ENCODE data around the gene SYK. TPM values are rescaled to one million over a fixed set of nuclear protein-coding genes. Genes with fewer than 3 reads are reported as not detected.
"Not testable (repeated sequence)": the region's sequence is repeated elsewhere in the genome, so short reads cannot be mapped to it uniquely, and the experiment has no call there.

The SYK gene
- total and polyA plus RNA-seq, 3 experiments from 2014 or later: 0.55 to 0.73 (median 0.56) TPM

- POLR2A ChIA-PET: not testable (repeated sequence)
Measured at GRCh38 chr9:90821236-90821635, 19.6 kb downstream of the SYK start.

GRCh38 chr9:90821697-90822096 is 20.1 kb downstream of the SYK start:
- Mint-ChIP-seq H3K4me1 (no peaks in the 10 kb centered on the region), H3K4me3 (no peak overlapping the region), H3K27me3 (peaks cover 3 to 30% of the 10 kb centered on the region in 2 donors), H3K27ac (no peak overlapping the region), H3K9me3 (peaks cover 0 to 4% (median 0%) of the 10 kb centered on the region in 5 donors), H3K36me3 (no peaks in the 10 kb centered on the region)
- no peaks in the 10 kb centered on the region for H3K27me3 ChIP-seq (ENCODE audit: insufficient read depth, low read length, poor library complexity, severe bottlenecking)
- DNase-seq: no peak
- H3K36me3 ChIP-seq (ENCODE audit: insufficient read depth, low read length): no peaks in the 10 kb centered on the region
- ChIA-PET CTCF (no interaction called here), POLR2A (no interaction called here)
- H3K4me3 ChIP-seq (ENCODE audit: low read length): no peak overlapping the region
- no peaks in the 10 kb centered on the region for H3K4me1 ChIP-seq (ENCODE audit: insufficient read depth, low read length)
- H3K9me3 ChIP-seq (ENCODE audit: low read length): no peaks in the 10 kb centered on the region
- no peak overlapping the region for H3K27ac ChIP-seq (ENCODE audit: low read depth, low read length)

More at GRCh38 chr9:90821236-90821635, 19.6 kb downstream of the SYK start:
- H3K9me3 ChIP-seq (ENCODE audit: low read length); H3K27ac Mint-ChIP-seq; DNase-seq; CTCF ChIA-PET; H3K4me3 Mint-ChIP-seq; H3K36me3 Mint-ChIP-seq; H3K27me3 ChIP-seq (ENCODE audit: insufficient read depth, low read length, poor library complexity, severe bottlenecking); H3K4me3 ChIP-seq (ENCODE audit: low read length); H3K27ac ChIP-seq (ENCODE audit: low read depth, low read length); H3K36me3 ChIP-seq (ENCODE audit: insufficient read depth, low read length); H3K4me1 Mint-ChIP-seq; H3K9me3 Mint-ChIP-seq; H3K4me1 ChIP-seq (ENCODE audit: insufficient read depth, low read length): not testable (repeated sequence)
- H3K27me3 Mint-ChIP-seq: peaks cover 3 to 27% of the 10 kb centered on the region in 2 donors

- Histone ChIP-seq H3K4me3 (ENCODE audit: low read length) (no peak overlapping the region), H3K27ac (ENCODE audit: low read depth, low read length) (no peak overlapping the region), H3K9me3 (ENCODE audit: low read length) (no peaks in the 10 kb centered on the region), H3K27me3 (ENCODE audit: insufficient read depth, low read length, poor library complexity, severe bottlenecking) (no peaks in the 10 kb centered on the region), H3K4me1 (ENCODE audit: insufficient read depth, low read length) (no peaks in the 10 kb centered on the region), H3K36me3 (ENCODE audit: insufficient read depth, low read length) (no peaks in the 10 kb centered on the region)
- ChIA-PET CTCF (no interaction called here), POLR2A (no interaction called here)
- no peaks in the 10 kb centered on the region for H3K9me3 Mint-ChIP-seq
- DNase-seq: no peak
- no peaks in the 10 kb centered on the region for H3K4me1 Mint-ChIP-seq
- H3K4me3 Mint-ChIP-seq: no peak overlapping the region
- H3K27ac Mint-ChIP-seq: no peak overlapping the region
- H3K36me3 Mint-ChIP-seq: no peaks in the 10 kb centered on the region
- H3K27me3 Mint-ChIP-seq: peaks cover 2 to 37% of the 10 kb centered on the region in 2 donors
Measured at GRCh38 chr9:90822866-90823265, 21.2 kb downstream of the SYK start.

- no peak overlapping the region for H3K27ac ChIP-seq (ENCODE audit: low read depth, low read length)
- H3K9me3 ChIP-seq (ENCODE audit: low read length): no peaks in the 10 kb centered on the region
- H3K36me3 ChIP-seq (ENCODE audit: insufficient read depth, low read length): no peaks in the 10 kb centered on the region
- no peak overlapping the region for H3K4me3 ChIP-seq (ENCODE audit: low read length)
- Mint-ChIP-seq H3K4me1 (no peaks in the 10 kb centered on the region), H3K27ac (no peak overlapping the region), H3K27me3 (peaks cover 4 to 52% of the 10 kb centered on the region in 2 donors), H3K9me3 (no peaks in the 10 kb centered on the region), H3K4me3 (no peak overlapping the region), H3K36me3 (no peaks in the 10 kb centered on the region)
- POLR2A ChIA-PET: no interaction called here
- no peaks in the 10 kb centered on the region for H3K4me1 ChIP-seq (ENCODE audit: insufficient read depth, low read length)
- CTCF ChIA-PET: interaction anchor here (1.3 kb wide), 1 partner anchor 9 kb away, joined by 3 read pairs; no protein-coding TSS in a partner anchor
- H3K27me3 ChIP-seq (ENCODE audit: insufficient read depth, low read length, poor library complexity, severe bottlenecking): no peaks in the 10 kb centered on the region
- no peak for DNase-seq
Measured at GRCh38 chr9:90825586-90825985, 24.0 kb downstream of the SYK start.

- Mint-ChIP-seq H3K4me1 (no peaks in the 10 kb centered on the region), H3K4me3 (no peak overlapping the region), H3K9me3 (no peaks in the 10 kb centered on the region), H3K27ac (no peak overlapping the region), H3K36me3 (no peaks in the 10 kb centered on the region), H3K27me3 (peaks cover 7 to 51% of the 10 kb centered on the region in 2 donors)
- CTCF ChIA-PET: interaction anchor here (1.3 kb wide), 1 partner anchor 8 kb away, joined by 3 read pairs; no protein-coding TSS in a partner anchor
- no peak overlapping the region for H3K27ac ChIP-seq (ENCODE audit: low read depth, low read length)
- POLR2A ChIA-PET: no interaction called here
- H3K36me3 ChIP-seq (ENCODE audit: insufficient read depth, low read length): no peaks in the 10 kb centered on the region
- H3K4me3 ChIP-seq (ENCODE audit: low read length): no peak overlapping the region
- H3K27me3 ChIP-seq (ENCODE audit: insufficient read depth, low read length, poor library complexity, severe bottlenecking): no peaks in the 10 kb centered on the region
- no peaks in the 10 kb centered on the region for H3K4me1 ChIP-seq (ENCODE audit: insufficient read depth, low read length)
- DNase-seq: no peak
- no peaks in the 10 kb centered on the region for H3K9me3 ChIP-seq (ENCODE audit: low read length)
Measured at GRCh38 chr9:90826326-90827020, 24.9 kb downstream of the SYK start.

- Histone ChIP-seq H3K27me3 (ENCODE audit: insufficient read depth, low read length, poor library complexity, severe bottlenecking) (no peaks in the 10 kb centered on the region), H3K36me3 (ENCODE audit: insufficient read depth, low read length) (no peaks in the 10 kb centered on the region), H3K4me3 (ENCODE audit: low read length) (no peak overlapping the region), H3K4me1 (ENCODE audit: insufficient read depth, low read length) (no peaks in the 10 kb centered on the region), H3K9me3 (ENCODE audit: low read length) (no peaks in the 10 kb centered on the region), H3K27ac (ENCODE audit: low read depth, low read length) (no peak overlapping the region)
- POLR2A ChIA-PET: no interaction called here
- H3K27me3 Mint-ChIP-seq: peaks cover 5 to 51% of the 10 kb centered on the region in 2 donors
- H3K9me3 Mint-ChIP-seq: no peaks in the 10 kb centered on the region
- H3K36me3 Mint-ChIP-seq: no peaks in the 10 kb centered on the region
- CTCF ChIA-PET: no interaction called here
- H3K4me1 Mint-ChIP-seq: no peaks in the 10 kb centered on the region
- H3K4me3 Mint-ChIP-seq: no peak overlapping the region
- no peak for DNase-seq
- no peak overlapping the region for H3K27ac Mint-ChIP-seq
Measured at GRCh38 chr9:90827181-90827871, 25.7 kb downstream of the SYK start.

GRCh38 chr9:90830051-90830450 is 28.4 kb downstream of the SYK start:
- Mint-ChIP-seq H3K27ac (no peak overlapping the region), H3K4me3 (no peak overlapping the region), H3K4me1 (no peaks in the 10 kb centered on the region), H3K27me3 (peaks cover 16 to 61% of the 10 kb centered on the region in 2 donors), H3K9me3 (no peaks in the 10 kb centered on the region), H3K36me3 (no peaks in the 10 kb centered on the region)
- POLR2A ChIA-PET: no interaction called here
- Histone ChIP-seq H3K27ac (ENCODE audit: low read depth, low read length) (no peak overlapping the region), H3K36me3 (ENCODE audit: insufficient read depth, low read length) (no peaks in the 10 kb centered on the region), H3K4me1 (ENCODE audit: insufficient read depth, low read length) (no peaks in the 10 kb centered on the region), H3K27me3 (ENCODE audit: insufficient read depth, low read length, poor library complexity, severe bottlenecking) (no peaks in the 10 kb centered on the region), H3K4me3 (ENCODE audit: low read length) (no peak overlapping the region), H3K9me3 (ENCODE audit: low read length) (no peaks in the 10 kb centered on the region)
- no peak for DNase-seq
- CTCF ChIA-PET: no interaction called here

GRCh38 chr9:90830977-90831376 is 29.4 kb downstream of the SYK start:
- Mint-ChIP-seq H3K9me3 (no peaks in the 10 kb centered on the region), H3K27ac (peak overlapping the region in 1 of 8 donors; percentile 63), H3K36me3 (no peaks in the 10 kb centered on the region), H3K4me3 (no peak overlapping the region), H3K27me3 (peaks cover 16 to 59% of the 10 kb centered on the region in 2 donors), H3K4me1 (no peaks in the 10 kb centered on the region)
- no peak for DNase-seq
- ChIA-PET CTCF (no interaction called here), POLR2A (no interaction called here)
- no peak overlapping the region for H3K4me3 ChIP-seq (ENCODE audit: low read length)
- H3K27me3 ChIP-seq (ENCODE audit: insufficient read depth, low read length, poor library complexity, severe bottlenecking): no peaks in the 10 kb centered on the region
- no peaks in the 10 kb centered on the region for H3K4me1 ChIP-seq (ENCODE audit: insufficient read depth, low read length)
- H3K9me3 ChIP-seq (ENCODE audit: low read length): no peaks in the 10 kb centered on the region
- H3K27ac ChIP-seq (ENCODE audit: low read depth, low read length): no peak overlapping the region
- no peaks in the 10 kb centered on the region for H3K36me3 ChIP-seq (ENCODE audit: insufficient read depth, low read length)
